ENCODE results near the gene TMEM37. TPM values are rescaled to one million over a fixed set of nuclear protein-coding genes. Genes with fewer than 3 reads are reported as not detected.

TMEM37 gene
- total and polyA plus RNA-seq, 12 donors = 0.32 to 4.7 (median 1.9) TPM

DNA sequence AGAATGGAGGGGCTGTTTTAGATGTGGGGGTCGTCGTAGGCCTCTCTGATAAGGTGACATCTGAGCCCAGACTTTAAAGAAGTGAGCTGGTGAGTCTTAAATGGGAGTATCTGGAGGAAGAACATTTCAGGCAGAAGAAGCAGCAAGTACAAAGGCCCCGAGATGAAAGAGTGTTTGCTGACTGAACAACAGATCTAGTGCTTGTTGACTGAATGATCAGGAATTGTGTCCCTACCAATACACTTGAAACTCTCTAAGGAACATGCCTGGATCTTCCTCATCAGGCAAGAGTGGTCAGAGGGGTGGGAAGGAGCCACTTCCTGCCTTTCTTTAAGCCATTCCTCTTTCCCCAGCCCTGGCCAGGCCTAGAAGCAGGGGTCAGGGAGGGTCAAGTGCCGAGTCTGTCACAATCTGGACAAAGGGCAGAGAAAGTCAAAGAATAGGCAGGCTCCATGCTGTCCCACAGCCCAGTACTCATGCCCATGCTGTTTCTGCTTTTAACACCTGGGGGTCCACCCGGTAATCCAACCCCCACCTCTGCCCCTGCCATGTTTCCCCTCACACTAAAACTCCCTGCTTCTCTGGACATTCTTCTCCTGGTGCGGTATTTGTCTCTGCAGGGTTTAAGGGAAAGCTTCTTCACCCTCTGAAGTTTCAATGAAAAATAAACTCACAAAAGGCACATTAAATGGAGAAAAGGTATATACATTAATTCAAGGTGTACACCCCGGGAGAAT lies 3.0 kb upstream of the TMEM37 start:
- ATAC-seq (peak in 5 of 8 donors; percentile 19 to 38 (median 25)), DNase-seq (no peak)
- TF ChIP-seq, protein P1, sequence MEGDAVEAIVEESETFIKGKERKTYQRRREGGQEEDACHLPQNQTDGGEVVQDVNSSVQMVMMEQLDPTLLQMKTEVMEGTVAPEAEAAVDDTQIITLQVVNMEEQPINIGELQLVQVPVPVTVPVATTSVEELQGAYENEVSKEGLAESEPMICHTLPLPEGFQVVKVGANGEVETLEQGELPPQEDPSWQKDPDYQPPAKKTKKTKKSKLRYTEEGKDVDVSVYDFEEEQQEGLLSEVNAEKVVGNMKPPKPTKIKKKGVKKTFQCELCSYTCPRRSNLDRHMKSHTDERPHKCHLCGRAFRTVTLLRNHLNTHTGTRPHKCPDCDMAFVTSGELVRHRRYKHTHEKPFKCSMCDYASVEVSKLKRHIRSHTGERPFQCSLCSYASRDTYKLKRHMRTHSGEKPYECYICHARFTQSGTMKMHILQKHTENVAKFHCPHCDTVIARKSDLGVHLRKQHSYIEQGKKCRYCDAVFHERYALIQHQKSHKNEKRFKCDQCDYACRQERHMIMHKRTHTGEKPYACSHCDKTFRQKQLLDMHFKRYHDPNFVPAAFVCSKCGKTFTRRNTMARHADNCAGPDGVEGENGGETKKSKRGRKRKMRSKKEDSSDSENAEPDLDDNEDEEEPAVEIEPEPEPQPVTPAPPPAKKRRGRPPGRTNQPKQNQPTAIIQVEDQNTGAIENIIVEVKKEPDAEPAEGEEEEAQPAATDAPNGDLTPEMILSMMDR (IDR thresholded peaks at IDR 0.05) = no peak
- intact Hi-C loops (cut with DNase I) = no loop called here
- peaks cover 4 to 50% (median 20%) of the 10 kb centered on the region in 9 donors for H3K4me1 ChIP-seq
- H3K36me3 ChIP-seq = no peaks in the 10 kb centered on the region
- no peak overlapping the region for H3K4me3 ChIP-seq
- peak overlapping the region in 3 of 10 donors; percentile 22 to 73 (median 37) for H3K27ac ChIP-seq
- WGBS, 2 donors = 86 to 90% methylated on average over 7 of the region's 7 CpGs
- H3K9me3 ChIP-seq = no peaks in the 10 kb centered on the region
- peaks cover 0 to 35% (median 0%) of the 10 kb centered on the region in 7 donors for H3K27me3 ChIP-seq

DNA sequence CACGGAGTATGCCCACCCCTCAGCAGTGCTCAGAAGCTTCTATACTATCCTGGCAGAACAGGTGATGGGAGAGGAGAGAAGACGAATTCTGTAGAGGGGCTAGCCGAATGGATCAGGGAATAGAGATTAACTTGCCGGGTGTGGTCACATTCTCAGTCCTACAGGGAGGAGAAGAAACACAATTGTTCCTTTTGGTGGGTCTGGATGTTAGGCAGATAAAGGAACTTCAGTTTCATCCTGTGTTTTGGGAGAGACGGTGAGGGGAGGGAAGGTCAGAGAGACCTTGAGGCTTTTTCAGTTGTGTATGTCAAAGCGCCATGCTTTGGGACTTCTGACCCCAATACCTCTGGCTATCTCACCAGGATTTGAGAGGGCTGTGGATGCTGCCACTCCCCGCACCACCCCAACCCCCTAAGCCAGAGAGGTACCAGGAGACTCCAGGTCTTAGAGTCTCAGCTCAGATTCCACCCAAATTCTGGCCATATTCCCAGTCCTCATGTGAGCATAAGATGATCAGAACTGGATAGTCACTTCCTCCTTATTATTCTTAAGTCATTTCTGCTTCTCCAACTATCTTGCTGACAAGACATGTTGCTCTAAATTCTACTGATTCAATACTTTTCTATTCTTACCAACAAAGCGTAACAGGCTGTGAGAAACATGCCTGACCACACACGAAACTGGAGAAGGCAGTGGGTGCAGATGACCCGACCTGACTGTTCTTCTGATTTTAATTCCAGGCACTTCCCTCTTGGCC lies 2.3 kb upstream of the TMEM37 start:
- Histone ChIP-seq H3K27ac (peak overlapping the region in 4 of 10 donors; percentile 22 to 73 (median 42)), H3K4me3 (no peak overlapping the region), H3K4me1 (peaks cover 4 to 50% (median 20%) of the 10 kb centered on the region in 9 donors), H3K9me3 (no peaks in the 10 kb centered on the region), H3K27me3 (peaks cover 0 to 35% (median 0%) of the 10 kb centered on the region in 7 donors), H3K36me3 (no peaks in the 10 kb centered on the region)
- intact Hi-C loops (cut with DNase I) = no loop called here
- ATAC-seq (peak in 5 of 8 donors; percentile 3 to 46 (median 28)), DNase-seq (no peak)
- TF ChIP-seq, protein P1 (IDR thresholded peaks at IDR 0.05) = no peak
- 83% methylated on average over 10 of the region's 10 CpGs for WGBS, 2 donors

DNA sequence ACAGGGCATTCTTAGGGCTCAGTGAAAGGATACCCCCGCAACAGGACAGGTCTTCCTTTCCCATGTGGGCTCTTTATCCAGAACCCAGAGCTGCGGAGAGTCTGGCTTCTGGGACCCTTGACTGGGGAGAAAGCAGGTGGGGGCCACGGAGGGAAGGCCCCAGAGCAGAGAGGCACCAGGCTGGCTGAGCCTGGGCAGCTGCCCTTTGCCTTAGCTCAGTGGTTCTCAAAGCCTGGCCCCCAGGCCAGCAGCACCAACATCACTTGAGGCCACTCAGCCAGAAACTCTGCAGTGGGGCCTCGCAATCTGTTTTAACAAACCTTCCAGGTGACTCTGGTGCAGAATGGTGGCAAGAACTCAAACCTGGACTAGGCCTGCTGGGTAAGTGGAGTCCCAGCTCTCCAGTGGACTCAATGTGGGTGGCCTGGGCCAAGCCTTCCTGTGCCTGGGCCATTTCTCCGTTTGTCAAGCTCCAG lies 1.6 kb upstream of the TMEM37 start:
- DNase-seq (no peak), ATAC-seq (no peak)
- Histone ChIP-seq H3K9me3 (no peaks in the 10 kb centered on the region), H3K27me3 (peaks cover 0 to 35% (median 0%) of the 10 kb centered on the region in 7 donors), H3K27ac (peak overlapping the region in 2 of 10 donors; percentile 46 to 73), H3K4me1 (peaks cover 4 to 50% (median 20%) of the 10 kb centered on the region in 9 donors), H3K4me3 (no peak overlapping the region), H3K36me3 (no peaks in the 10 kb centered on the region)
- 93 to 96% methylated on average over 5 of the region's 5 CpGs for WGBS, 2 donors
- TF ChIP-seq, protein P1 (IDR thresholded peaks at IDR 0.05) = no peak
- intact Hi-C loops (cut with DNase I) = no loop called here

All from heart right ventricle (tissue), 16 donors.